ENCODE results near the gene C1orf174.
"Not testable (repeated sequence)": the region's sequence is repeated elsewhere in the genome, so short reads cannot be mapped to it uniquely, and the experiment has no call there.

C1orf174 gene

DNA sequence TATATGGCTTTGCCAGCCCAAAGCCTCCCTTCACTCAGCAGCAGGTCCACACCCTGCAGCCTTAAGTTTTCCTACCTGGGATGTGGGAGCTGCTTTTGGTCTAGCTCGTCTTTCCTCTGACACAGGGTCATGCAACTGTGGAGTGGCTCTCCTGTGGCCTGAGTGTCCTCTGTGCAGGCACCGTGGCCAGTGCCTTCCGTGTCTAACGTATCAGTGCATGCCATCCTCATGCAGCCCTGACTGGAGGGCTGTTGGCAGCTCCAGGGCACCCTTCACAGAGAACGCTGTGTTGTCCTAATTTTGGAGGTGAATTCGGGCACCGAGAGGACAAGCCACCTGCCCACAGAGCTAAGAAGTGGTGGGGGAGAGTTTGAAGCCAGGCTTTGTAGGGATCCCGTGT lies 25.7 kb upstream of the C1orf174 start:
- DNase-seq (ENCODE audit: low spot score): no peak

GRCh38 chr1:3925256-3925655 lies 25.2 kb upstream of the C1orf174 start:
- DNase-seq (ENCODE audit: low spot score): no peak

DNA sequence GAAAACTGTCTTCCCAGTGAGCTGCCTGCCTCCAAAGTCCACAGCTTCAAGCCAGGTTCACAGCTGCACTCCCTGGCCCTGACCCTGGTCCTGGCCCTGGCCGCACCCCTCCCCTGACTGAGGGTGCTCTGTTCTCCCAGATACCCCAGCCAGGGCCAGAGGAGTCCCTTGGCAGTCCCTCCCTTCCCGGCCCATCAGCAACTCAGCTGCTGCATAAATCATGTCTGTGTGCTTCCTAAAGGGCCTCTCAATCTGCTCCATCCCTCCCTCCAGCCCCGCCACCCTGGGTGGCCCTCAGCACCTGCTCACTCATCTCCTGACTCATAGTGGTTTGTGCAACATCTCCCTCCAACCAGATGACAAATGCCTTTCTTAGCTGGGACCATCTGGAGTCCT lies 24.8 kb upstream of the C1orf174 start:
- peak; percentile 12 for DNase-seq (ENCODE audit: low spot score)

DNA sequence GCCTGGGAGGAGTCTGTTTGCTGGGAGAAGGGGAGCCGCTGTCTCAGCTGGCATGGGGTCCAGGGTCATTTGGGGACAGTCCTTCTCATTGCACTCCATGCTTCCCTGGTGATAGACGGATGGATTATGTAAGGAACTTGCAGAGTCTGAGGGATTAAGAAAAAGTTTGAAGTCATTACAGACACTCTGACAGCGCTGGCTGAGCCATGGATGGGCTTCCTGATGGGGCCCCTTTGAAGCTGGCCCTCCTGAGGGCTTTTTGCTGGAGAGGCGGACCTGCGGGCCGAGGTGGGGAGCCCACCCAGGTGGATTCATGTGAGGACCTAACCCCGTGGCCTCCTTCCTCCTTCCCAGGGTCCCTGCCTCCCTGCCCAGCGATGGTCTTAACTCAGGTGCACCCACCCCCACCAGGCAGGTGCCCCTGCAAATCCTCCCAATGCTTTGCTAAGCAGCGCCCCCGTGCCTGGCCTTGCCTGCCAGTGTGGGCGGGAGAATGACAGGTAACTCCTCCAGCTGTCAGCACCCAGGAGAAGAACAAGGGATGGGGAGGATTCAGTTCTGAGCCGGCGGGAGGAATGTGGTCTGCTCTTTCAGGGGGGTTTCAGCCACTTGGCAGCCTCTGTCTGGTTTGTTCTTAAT lies 24.2 kb upstream of the C1orf174 start:
- DNase-seq (ENCODE audit: low spot score): no peak

DNA sequence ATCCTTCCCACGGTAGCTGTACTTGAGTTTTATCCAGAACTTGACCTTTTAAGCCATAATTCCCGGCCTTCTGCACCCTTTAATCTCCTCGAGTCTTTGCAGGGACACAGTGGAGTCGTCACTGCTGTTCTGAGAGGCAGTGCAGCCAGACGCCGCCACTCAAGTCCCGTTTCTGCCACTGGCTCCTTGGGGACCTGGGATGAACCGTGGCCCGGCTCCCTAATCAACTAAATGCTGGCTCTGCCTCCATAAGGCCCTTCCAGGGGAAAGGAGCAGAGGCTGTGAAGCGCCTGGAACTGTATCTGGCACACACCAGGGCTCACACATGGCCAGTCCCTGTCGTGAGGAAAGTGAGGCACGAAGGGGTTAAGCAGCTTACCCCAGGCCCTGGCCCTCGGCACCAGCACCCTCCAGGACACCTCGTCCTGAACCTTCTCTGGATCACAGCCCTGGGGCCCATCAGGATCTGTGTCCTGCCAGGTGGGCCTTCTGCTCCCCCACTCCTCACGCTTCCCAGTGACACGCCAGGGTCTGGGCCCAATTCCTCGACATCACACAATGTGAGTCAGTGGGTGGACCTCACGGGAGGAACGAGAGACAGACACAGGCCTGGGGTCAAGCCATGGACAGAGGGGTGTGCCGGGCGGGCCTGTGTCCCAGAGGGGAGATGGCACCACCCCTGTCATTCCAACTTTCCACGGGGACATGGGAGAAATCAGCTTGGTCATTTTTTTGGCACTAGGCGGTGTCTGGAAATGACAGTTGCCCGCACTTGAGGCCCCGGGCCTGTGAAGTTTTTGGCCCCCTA lies 23.5 kb upstream of the C1orf174 start:
- no peak for DNase-seq (ENCODE audit: low spot score)

DNA sequence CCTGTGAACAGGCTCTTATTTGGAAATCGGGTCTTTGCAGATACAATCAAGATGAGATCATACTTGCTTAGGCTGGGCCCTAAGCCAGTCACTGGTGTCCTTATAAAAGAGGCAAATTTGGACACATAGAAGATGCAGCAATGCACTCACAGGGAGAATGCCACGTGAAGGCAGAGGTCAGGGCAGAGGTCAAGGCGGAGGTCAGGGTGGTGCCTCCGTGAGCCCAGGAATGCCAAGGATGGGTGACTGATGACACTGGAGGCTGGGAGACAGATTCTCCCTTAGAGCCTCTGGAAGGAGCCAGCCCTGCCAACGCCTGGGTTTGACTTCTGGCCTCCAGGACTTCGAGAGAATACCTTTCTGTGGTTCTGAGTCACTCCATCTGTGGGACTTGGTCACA lies 22.8 kb upstream of the C1orf174 start:
- DNase-seq (ENCODE audit: low spot score): no peak

- DNase-seq (ENCODE audit: low spot score): no peak
These were observed 22.2 kb upstream of the C1orf174 start for GRCh38 chr1:3922201-3922725.

GRCh38 chr1:3921765-3922164 lies 21.7 kb upstream of the C1orf174 start:
- DNase-seq (ENCODE audit: low spot score): no peak

- DNase-seq (ENCODE audit: low spot score): no peak
These were observed 19.6 kb upstream of the C1orf174 start for GRCh38 chr1:3919706-3920105.

- DNase-seq (ENCODE audit: low spot score): no peak
These were observed 19.0 kb upstream of the C1orf174 start for GRCh38 chr1:3918966-3919611.

DNA sequence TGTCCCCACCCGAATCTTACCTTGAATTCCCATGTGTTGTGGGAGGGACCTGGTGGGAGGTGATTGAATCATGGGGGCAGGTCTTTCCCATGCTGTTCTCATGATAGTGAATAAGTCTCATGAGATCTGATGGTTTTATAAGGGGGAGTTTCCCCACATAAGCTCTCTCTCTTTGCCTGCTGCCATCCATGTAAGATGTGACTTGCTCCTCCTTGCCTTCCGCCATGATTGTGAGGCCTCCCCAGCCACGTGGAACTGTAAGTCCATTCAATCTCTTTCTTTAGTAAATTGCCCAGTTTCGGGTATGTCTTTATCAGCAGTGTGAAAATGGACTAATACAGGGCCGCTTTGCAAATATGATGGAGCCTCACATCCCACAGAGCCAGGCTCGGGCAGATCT lies 18.3 kb upstream of the C1orf174 start:
- not testable (repeated sequence) for DNase-seq (ENCODE audit: low spot score)

GRCh38 chr1:3917761-3918160 lies 17.7 kb upstream of the C1orf174 start:
- DNase-seq (ENCODE audit: low spot score): no peak

DNA sequence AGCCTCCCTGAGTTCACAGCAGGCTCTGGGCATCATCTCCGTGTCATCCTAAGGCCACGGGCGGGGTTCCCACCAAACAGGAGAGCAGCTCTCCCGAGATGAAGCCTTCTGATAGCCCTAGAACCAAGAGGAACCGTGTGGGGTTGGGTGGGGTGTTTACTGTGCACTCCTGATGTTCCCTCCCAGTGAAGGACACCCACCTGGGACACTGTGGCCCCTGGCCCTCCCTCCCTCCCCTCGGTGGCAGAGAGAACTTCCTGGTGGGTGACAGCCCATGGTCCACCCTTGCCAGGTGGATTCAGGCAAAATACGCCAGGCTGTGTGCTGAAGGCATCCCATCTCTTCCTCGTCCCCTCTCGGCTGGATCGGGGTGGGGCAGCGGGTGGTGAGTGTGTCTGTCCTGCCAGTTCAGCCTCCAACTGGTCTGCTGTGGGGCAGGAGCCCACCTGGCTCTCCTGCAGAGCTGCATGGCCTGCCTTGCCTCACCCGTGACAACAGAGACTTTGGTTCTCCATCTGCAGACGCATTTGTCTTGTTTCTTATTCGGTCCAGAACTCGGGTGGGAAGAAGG lies 15.6 kb upstream of the C1orf174 start:
- no peak for DNase-seq (ENCODE audit: low spot score)

GRCh38 chr1:3914911-3915310 lies 14.8 kb upstream of the C1orf174 start:
- no peak for DNase-seq (ENCODE audit: low spot score)

- DNase-seq (ENCODE audit: low spot score): no peak
These were observed 14.3 kb upstream of the C1orf174 start for GRCh38 chr1:3914331-3914851.

GRCh38 chr1:3912809-3913685 lies 13.0 kb upstream of the C1orf174 start:
- DNase-seq (ENCODE audit: low spot score): no peak

DNA sequence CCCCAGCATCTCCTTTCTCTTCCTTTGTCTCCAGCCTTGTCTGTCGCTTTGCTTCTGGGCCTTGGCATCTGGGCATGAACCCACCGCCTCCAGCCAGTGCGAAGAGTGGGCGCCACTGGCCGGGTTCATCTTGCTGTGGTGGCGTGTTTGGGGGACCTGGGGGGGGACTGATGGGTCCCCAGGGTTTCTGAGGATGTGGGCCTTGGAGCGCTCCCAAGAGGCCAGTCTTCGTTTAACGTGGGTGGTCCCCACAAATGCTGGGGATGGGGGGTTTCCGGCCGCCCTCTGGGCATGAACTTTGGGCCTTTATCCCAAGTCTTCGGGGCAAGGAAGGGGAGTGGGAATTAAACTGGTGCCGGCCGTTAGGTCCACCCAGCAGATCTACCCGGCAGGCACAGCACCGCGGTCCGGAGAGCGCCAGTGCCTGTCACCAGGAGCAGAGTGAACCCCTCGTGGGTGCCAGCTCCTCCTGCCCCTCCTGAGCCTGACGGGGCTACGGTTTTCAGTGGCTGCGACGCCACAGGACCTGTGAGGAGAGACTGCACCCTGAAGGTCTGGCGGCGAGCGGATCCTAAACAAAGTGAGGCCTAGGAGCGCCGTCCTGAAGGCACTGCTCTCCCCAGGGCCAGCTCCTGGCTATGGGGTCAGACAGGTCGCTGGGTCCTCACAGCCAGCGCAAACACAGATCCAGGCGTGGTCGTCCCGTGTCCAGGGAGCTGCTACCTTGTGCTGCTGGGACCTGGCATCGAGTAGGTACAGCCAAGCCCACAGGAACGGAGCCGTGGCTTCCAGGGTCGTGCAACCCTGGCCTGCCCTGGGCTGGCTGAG lies 12.1 kb upstream of the C1orf174 start:
- DNase-seq (ENCODE audit: low spot score): no peak

- peak; percentile 23 for DNase-seq (ENCODE audit: low spot score)
These were observed 11.1 kb upstream of the C1orf174 start for GRCh38 chr1:3910857-3911845.

GRCh38 chr1:3910049-3910731 lies 10.1 kb upstream of the C1orf174 start:
- no peak for DNase-seq (ENCODE audit: low spot score)

All from pons (tissue), 1 donor.